ENCODE data around the gene EPS8L3.

DNA sequence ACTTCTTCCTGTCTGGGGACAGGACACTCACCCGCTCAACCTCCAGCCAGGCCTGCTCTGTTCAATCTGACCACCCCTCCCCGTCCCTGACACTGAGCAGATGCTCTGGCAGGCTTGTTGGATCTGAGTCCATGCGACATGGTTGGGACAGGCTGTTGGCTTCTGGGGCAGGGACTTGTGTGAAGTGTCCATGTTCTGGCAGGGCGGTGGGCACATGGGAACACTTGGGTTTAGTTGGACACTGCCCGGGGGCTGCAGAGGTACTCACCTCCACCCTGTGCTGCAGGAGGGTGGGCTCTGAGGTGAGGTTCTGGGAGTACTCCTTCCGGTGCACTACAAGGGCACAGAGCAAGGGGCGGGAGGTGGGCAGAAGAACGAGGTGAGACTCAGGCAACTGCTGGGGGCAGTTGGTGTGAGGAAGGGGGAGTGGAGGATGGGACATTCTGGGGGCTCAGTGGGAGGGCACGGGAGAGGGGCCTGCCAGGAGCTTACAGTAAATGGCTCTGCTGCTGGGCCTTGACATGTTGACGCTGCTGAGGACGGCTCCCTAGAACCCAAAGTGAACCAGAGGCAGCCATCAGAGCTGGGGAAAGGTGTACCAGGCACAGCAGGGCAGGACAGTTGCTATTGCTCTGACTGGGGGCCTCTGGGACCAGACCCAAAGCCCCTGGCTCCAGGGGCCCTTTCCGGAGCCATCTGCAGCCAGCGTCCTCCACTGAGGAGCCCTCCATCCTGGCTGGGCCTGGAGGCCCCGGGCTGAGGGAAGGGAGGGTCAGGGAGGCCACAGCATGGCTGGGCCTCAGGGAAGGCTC is 2.3 kb downstream of the EPS8L3 start:
- TF ChIP-seq, protein P1, sequence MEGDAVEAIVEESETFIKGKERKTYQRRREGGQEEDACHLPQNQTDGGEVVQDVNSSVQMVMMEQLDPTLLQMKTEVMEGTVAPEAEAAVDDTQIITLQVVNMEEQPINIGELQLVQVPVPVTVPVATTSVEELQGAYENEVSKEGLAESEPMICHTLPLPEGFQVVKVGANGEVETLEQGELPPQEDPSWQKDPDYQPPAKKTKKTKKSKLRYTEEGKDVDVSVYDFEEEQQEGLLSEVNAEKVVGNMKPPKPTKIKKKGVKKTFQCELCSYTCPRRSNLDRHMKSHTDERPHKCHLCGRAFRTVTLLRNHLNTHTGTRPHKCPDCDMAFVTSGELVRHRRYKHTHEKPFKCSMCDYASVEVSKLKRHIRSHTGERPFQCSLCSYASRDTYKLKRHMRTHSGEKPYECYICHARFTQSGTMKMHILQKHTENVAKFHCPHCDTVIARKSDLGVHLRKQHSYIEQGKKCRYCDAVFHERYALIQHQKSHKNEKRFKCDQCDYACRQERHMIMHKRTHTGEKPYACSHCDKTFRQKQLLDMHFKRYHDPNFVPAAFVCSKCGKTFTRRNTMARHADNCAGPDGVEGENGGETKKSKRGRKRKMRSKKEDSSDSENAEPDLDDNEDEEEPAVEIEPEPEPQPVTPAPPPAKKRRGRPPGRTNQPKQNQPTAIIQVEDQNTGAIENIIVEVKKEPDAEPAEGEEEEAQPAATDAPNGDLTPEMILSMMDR (conservative IDR thresholded peaks at IDR 0.05 in 1 of 2, IDR thresholded peaks at IDR 0.05 in 1 of 2; ENCODE audit: extremely low read depth in 1 of 2, insufficient read depth in 1 of 2, low read depth in 1 of 2, low read length in 2 of 2): no peak
- no peak for TF ChIP-seq EZH2 (IDR thresholded peaks at IDR 0.05; ENCODE audit: borderline replicate concordance, low read length)
